HUES6 (cell line): Measurements from ENCODE around the gene CETN1.

ENCODE experiments used
- H3K27ac ChIP-seq: 2 replicates; pipeline ENCODE4 v1.7.0; 2013; ENCODE audit warnings: low read depth, mild to moderate bottlenecking, low read length, inconsistent platforms
- H3K27me3 ChIP-seq: 2 replicates; pipeline ENCODE4 v1.6.1; 2013; ENCODE audit warnings: low read length; ENCODE audit not compliant: control insufficient read depth, insufficient read depth
- H3K36me3 ChIP-seq: 2 replicates; pipeline ENCODE4 v1.6.1; 2013; ENCODE audit warnings: low read length; ENCODE audit not compliant: control insufficient read depth, insufficient read depth
- H3K4me1 ChIP-seq: 2 replicates; pipeline ENCODE4 v1.6.1; 2013; ENCODE audit warnings: low read length; ENCODE audit not compliant: control insufficient read depth, insufficient read depth
- H3K4me3 ChIP-seq: 2 replicates; pipeline ENCODE4 v1.5.1; 2013; ENCODE audit warnings: low read depth, low read length
- H3K9ac ChIP-seq: one replicate; pipeline ENCODE4 v1.6.1; 2013; ENCODE audit warnings: mild to moderate bottlenecking, low read length
- H3K9me3 ChIP-seq: 2 replicates; pipeline ENCODE4 v1.6.1; 2013; ENCODE audit warnings: low read depth, low read length; ENCODE audit not compliant: control insufficient read depth, insufficient read depth

The CETN1 gene

DNA sequence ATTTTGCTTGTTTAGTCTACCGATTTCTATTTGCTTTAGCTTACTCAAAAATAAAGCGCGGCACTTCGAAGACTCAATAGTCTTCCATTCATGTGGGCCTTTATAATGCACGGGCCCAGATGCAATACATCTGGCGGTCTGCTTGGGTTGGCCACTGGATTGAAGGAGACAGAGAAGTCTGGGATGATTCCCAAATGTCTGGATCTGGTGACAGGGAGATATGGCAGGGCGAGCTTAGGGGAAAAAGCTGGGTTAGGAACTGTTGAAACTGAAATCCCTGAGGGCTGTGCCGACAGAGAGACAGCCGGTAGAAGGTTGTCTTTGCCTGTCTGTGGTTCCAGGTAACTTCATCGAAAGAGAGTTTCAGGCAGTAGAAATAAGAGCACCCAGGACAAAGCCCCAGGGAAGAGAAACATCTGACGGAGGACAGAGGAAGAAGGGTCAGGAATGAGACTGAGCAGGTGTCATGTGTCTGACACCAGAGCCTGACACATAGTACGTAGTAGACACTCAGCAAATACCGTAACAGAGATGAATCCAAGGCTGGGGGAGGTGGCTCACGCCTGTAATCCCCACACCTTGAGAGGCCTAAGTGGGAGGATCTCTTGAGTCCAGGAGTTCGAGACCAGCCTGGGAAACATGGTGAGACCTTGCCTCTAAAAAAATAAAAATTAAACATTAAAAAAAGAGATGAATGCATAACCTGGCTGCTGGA is 30.2 kb downstream of the CETN1 start:
- Histone ChIP-seq H3K36me3 (no peaks in the 10 kb centered on the region), H3K4me3 (no peak overlapping the region), H3K27ac (no peak overlapping the region), H3K9me3 (no peaks in the 10 kb centered on the region), H3K9ac (no peak overlapping the region), H3K27me3 (no peaks in the 10 kb centered on the region), H3K4me1 (no peaks in the 10 kb centered on the region)

DNA sequence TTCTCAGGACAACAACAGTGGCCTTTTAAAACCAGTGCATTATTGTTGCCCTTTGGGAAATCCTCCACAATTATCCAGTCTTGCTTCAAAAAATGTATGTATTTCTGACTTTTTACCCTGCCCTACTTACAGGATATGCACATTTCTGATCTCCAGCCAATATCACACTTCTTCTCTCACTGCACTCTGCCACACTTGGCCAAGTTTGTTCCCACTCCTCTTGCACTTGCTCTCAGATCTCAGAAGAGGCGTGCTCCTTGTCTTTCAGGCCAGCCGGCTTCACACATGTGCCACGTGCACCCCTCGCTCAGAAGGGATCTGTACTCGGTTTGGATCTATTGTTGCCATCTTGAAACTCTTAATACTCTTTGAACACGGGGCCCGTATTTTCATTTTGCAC is 32.0 kb downstream of the CETN1 start:
- Histone ChIP-seq H3K9ac (no peak overlapping the region), H3K27ac (no peak overlapping the region), H3K9me3 (no peaks in the 10 kb centered on the region), H3K27me3 (no peaks in the 10 kb centered on the region), H3K4me3 (no peak overlapping the region), H3K36me3 (no peaks in the 10 kb centered on the region), H3K4me1 (no peaks in the 10 kb centered on the region)

DNA sequence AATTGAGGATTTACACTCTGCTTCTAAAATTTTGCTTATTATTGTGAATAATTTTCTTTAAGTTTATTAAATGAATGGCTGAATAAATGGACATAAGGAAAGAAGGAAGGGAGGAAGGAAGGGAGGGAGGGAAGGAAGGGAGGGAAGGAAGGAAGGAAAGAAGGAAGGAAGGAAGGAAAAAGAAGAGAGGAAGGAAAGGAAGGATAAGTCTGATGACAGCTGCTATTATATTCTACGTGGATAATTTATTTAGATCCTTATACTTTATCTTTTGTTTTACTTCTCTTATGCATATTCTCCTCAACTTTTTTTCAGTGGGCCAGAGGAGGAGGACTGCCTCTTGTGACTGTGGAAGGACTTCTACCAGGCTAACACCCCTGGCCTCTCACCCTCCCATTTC is 34.0 kb downstream of the CETN1 start:
- Histone ChIP-seq H3K36me3 (no peaks in the 10 kb centered on the region), H3K4me1 (no peaks in the 10 kb centered on the region), H3K27ac (no peak overlapping the region), H3K27me3 (no peaks in the 10 kb centered on the region), H3K4me3 (no peak overlapping the region), H3K9me3 (no peaks in the 10 kb centered on the region), H3K9ac (no peak overlapping the region)

DNA sequence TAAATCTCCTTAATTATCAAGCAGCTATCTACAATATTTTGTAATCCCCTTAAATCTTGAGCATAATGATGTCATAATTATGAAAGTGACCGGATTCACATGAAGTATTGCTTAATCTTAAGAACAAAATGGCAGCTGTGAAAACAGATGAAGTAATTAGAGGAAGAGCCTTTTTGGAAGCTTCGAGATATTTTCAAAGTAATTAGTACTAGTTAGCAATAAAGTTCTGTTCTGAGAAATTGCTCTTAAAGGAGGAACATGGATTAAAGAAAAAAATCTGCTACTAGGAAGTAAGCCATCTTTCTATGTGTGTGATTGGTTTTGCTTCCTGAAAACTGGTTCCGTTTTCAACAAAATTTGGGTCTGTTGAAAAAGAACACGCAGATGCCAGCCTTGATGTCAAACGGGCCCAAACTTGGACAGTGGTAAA is 34.9 kb downstream of the CETN1 start:
- Histone ChIP-seq H3K9me3 (no peaks in the 10 kb centered on the region), H3K9ac (no peak overlapping the region), H3K36me3 (no peaks in the 10 kb centered on the region), H3K4me3 (no peak overlapping the region), H3K4me1 (no peaks in the 10 kb centered on the region), H3K27me3 (no peaks in the 10 kb centered on the region), H3K27ac (no peak overlapping the region)

DNA sequence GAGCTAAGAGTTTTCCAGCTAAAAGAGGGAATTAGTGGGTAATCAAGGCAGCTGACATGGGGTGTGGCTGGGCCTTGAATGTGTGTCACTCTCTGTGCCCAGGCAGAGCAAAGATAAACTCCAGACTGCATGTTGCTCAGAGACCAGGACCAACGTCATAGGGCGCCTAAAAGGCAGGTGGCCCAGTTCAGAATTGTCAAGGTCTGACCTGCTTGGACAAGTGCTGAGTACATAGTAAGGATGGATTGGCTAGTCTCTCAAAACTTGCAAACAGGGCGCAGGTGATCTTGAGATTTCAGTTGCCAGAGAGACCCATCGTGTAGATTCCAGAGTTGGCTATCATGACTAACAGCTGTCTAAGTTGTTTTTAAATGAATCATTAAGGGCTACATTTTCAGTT is 35.6 kb downstream of the CETN1 start:
- H3K4me3 ChIP-seq = no peak overlapping the region
- no peaks in the 10 kb centered on the region for H3K4me1 ChIP-seq
- no peaks in the 10 kb centered on the region for H3K36me3 ChIP-seq
- H3K9me3 ChIP-seq = no peaks in the 10 kb centered on the region
- no peak overlapping the region for H3K27ac ChIP-seq
- no peak overlapping the region for H3K9ac ChIP-seq
- H3K27me3 ChIP-seq = no peaks in the 10 kb centered on the region

DNA sequence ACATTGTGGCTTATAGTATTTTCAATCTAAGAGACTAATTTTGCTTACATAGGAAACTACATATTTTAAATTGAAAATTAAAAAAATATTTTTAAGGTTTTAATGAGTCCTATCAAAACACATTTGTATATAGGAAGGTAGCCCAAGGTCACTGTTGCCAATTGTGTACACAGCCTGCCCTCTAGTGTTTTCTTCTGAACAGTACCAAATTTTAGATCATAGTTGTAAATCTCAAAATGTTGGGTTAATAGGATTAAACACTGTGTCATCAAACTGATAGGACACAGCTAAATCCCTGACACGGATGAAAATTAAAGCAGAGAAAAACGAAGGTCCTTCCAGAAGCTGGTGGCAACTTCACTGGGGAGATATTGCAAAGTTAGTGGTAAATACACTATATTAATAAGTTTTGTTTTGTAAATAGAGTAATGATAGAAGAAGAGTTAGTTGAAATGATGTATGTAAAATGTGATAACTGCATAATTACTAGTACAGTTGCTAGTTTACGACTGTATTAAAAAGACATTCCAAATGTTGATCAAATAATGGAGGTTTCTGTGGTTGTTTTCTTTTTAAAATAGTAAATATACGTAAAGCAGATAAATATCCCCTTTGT is 36.3 kb downstream of the CETN1 start:
- H3K4me1 ChIP-seq = no peaks in the 10 kb centered on the region
- H3K27ac ChIP-seq = no peak overlapping the region
- no peaks in the 10 kb centered on the region for H3K36me3 ChIP-seq
- no peak overlapping the region for H3K4me3 ChIP-seq
- no peaks in the 10 kb centered on the region for H3K9me3 ChIP-seq
- no peak overlapping the region for H3K9ac ChIP-seq
- no peaks in the 10 kb centered on the region for H3K27me3 ChIP-seq

DNA sequence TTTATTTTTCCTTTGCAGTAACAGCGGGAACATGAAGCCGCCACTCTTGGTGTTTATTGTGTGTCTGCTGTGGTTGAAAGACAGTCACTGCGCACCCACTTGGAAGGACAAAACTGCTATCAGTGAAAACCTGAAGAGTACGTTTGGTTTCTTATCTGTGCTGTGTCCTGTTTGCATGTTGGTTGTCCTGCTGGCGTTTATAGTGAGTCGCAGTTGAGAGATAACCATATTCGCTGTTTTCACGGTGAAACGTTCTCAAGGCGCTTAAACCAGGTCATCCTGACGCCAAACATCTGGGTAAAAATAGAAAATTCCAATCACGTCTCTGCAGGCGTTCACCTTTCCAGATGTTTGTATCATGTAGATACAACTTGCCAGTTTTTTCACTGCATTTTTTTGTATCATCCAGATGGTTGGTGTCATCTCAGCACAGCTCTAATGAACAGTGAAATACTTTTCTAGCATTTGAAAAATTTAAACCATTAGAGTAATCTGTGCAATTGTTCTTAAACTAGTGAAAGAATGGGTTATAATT is 37.9 kb downstream of the CETN1 start:
- H3K9ac ChIP-seq = no peak overlapping the region
- no peak overlapping the region for H3K4me3 ChIP-seq
- H3K27ac ChIP-seq = no peak overlapping the region
- H3K36me3 ChIP-seq = no peaks in the 10 kb centered on the region
- H3K9me3 ChIP-seq = no peaks in the 10 kb centered on the region
- no peaks in the 10 kb centered on the region for H3K27me3 ChIP-seq
- H3K4me1 ChIP-seq = no peaks in the 10 kb centered on the region

DNA sequence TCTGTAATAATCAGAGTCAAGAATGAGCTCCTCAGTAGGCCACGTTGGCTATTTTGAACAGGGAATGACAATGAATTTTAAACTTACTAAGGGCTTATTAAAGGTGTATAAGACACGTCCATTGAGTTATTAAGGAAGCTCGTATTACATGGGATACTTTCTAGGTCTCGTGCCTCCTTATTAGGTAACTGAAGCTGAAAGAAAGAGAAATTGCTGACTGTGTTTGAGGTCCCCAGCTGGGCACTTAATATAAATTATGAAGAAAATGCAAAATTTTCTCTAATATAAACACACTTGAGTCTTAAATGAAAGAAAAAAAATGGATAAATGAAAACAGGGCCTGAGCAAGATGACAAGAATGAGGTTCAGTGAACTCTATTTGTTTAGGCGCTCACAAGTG is 38.4 kb downstream of the CETN1 start:
- Histone ChIP-seq H3K27ac (no peak overlapping the region), H3K9ac (no peak overlapping the region), H3K9me3 (no peaks in the 10 kb centered on the region), H3K36me3 (no peaks in the 10 kb centered on the region), H3K4me1 (no peaks in the 10 kb centered on the region), H3K4me3 (no peak overlapping the region), H3K27me3 (no peaks in the 10 kb centered on the region)

DNA sequence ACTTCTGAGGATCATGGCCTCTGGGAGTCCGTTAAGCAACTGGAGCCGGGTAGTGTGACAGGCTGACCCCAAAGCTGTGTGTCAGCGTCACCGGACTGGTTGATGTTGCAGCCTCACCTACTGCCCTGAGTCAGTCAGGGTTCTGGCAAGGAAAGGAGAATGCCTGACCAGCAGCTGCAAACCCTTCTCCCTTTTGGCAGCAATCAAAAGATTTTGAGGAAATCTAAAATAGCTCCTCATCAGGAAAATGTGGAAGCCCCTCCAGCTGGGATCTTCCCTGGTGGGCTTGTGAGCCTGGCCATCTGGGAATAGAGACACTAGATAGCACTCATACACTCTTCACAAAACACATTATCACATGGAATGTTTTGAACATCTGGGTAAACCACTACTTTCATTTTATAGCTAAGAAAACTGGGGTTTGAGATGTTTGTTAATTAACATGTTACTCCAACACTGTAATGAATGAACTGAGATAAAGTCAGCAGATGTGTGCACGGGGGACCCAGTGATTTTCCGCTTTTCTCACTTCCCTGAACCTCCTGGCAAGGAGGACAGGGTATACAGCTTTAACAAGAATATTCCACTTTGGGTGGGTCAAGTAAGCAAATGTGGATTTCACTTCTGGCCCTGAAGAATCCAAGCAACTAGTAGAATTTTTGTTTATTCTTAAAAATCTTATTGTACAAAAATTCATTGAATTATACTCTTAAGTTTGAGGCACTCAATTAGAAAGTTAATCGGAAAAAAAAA is 41.3 kb downstream of the CETN1 start:
- Histone ChIP-seq H3K27ac (no peak overlapping the region), H3K27me3 (no peaks in the 10 kb centered on the region), H3K9ac (no peak overlapping the region), H3K36me3 (no peaks in the 10 kb centered on the region), H3K4me1 (peaks cover 6% of the 10 kb centered on the region), H3K4me3 (no peak overlapping the region), H3K9me3 (no peaks in the 10 kb centered on the region)

DNA sequence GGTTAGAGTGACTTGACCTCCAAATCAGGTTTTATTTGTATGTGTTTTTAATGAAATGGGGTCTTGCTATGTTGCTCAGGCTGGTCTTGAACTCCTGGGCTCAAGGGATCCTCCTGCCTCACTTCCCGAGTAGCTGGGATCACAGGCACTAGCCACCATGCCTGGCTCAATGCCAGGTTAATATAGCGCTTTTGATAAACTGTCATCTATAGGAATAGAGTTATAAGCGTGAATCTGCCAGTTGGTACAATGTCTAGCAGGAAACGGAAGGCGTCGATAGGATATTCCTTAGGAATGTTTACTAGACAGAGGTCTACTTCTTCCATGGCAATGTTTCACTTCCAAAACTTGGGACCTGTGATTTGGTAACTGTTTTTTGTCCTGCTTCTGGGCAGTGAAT is 42.1 kb downstream of the CETN1 start:
- Histone ChIP-seq H3K9me3 (no peaks in the 10 kb centered on the region), H3K36me3 (no peaks in the 10 kb centered on the region), H3K4me3 (no peak overlapping the region), H3K9ac (no peak overlapping the region), H3K4me1 (peaks cover 6% of the 10 kb centered on the region), H3K27me3 (no peaks in the 10 kb centered on the region), H3K27ac (no peak overlapping the region)
